Stimulated activated CD8-positive, alpha-beta memory T cell treated with anti-CD3 and anti-CD28 coated beads, Interleukin-15, amount 100 ng/mL, for 1 hour (primary cell): ENCODE results near the gene ATXN2.
"Not testable (repeated sequence)": the region's sequence is repeated elsewhere in the genome, so short reads cannot be mapped to it uniquely, and the experiment has no call there.

Experiments
- DNase-seq: peaks from one replicate; pipeline ENCODE4 v3.0.0-alpha.2; 2020; ENCODE audit warnings: low read depth

ATXN2 gene

DNA sequence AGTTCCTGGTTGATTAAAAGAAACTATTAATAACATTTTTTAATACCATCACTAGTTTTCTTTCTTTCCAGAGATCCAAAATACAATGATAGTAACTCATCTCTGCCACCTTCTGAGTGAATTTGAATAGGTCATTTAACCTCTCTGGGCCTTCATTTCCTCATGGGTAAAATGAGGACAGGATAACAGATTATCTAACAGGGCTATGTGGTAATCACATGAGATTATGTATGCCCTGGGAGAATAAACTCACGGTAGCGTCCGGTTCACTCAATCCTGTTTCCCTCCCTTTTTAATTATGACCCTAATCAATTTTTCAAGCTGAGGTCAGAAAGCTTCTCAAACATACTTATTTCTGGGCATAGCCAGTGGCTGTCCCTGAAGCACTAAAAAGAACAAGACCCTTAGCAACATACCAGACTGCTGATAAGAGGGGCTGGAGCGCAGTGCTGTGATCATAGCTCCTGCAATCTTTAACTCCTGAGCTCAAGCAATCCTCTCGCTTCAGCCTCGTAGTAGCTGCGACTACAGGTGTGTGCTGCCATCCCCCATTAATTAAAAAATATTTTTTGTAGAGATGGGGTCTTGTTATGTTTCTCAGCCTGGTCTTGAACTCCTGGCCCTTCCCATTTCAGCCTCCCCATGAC lies 24.2 kb downstream of the ATXN2 start:
- DNase-seq: no peak

DNA sequence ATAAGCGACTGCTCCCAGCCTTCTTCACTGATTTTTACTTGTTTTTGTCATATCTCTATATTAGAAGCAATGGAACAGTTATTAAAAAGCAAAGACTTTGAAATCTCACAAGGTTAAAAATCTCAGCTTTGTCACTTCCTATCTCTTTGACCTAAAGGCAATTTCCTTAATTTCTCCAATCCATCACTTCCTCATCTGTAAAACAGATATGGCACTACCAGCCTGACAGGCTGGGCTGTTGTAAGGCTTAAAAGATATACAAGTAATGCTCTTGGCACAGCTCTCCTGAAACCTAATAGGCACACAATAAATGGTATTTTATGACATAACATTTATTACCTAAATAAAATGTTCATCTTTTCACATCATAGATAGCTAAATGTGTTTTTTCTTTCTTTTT lies 25.6 kb downstream of the ATXN2 start:
- no peak for DNase-seq

DNA sequence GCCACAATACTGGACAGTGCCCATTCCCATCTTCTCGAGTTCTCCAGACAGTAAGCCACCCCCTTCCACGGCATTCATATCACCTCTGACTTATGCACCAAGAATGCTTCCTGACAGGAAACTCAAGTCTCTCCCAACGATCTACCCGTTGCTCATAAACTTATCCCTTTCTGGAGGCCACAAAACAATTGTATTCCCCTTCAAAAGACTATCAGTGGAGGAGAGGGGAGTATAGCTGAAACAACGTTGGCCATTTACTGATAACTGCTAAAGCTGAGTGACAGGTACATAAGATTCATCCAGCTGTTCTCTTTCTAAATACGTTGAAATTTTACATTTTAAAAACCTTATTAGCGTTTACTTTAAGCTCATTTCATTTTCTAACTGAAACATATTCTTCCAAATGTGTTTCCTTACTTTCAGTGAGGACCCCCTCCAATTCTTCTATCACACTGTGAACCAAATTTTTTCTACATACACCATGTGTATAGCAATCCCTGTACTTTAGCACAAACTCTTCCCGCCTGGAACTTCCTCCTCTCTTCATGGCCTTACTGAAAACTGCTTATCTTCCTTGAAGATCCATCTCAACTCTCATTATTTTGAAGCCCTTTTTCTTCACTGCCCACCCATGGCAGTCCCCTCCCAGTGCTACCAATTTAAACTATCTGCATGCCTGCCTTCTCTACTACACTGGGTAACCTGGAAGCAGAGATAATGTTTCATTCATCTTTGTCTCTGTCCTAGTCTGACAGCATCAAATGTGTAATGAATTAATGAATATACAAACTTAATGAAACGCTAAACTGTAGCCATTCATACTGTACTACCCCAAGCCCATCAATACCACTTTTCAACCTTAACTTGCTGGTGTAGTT lies 28.8 kb downstream of the ATXN2 start:
- DNase-seq: no peak

DNA sequence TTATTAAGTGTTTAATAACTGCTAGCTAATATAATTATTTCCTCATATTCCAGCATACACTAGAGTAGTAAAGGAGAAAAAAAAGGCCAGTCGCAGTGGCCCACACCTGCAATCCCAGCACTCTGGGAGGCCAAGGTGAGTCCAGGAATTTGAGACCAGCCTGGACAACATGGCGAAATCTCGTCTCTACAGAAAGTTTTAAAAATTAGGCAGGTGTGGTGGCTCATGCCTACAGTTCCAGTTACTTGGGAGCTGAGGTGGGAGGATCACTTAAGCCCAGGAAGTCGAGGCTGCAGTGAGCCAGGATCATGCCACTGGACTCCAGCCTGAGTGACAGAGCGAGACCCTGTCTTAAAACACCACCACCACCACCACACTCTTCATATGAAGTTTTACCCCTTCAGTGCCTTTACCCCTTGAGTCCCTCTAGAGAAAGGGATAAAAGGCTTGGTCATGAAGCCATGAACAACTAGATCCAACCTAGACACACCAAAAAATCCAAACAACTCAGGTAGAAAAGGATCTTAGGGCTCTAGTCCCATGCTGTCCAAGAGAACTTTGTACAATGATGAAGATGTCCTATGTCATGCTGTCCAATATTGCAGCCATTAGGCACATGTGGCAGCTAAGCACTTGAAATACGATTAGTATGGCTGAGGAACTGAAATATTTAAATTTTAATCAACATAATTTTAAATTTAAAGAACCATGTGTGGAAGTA lies 29.6 kb downstream of the ATXN2 start:
- no peak for DNase-seq

DNA sequence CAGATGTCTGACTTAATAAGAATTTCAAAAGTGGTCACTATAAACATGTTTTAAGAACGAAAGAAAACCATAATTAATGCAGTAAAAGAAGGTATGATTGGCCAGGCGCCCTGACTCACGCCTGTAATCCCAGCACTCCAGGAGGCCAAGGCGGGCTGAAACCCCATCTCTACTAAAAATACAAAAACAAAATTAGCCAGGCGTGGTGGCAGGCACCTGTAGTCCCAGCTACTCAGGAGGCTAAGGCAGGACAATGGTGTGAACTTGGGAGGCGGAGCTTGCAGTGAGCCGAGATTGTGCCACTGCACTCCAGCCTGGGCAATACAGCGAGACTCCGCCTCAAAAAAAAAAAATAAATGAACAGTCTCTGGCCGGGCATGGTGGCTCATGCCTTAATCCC lies 38.3 kb downstream of the ATXN2 start:
- DNase-seq: not testable (repeated sequence)

DNA sequence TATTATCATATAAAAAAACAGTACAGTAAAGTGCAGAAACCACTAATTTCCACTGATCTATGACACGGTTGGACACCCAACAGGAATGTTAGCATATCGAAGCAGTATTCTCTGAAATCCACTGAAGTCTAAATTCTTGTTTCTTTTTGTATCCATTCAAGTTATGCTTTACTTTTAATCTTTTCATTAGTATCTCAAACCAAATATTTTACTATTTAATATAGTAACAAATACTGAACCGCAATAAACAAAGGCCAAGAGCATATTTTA lies 41.1 kb downstream of the ATXN2 start:
- DNase-seq: no peak

DNA sequence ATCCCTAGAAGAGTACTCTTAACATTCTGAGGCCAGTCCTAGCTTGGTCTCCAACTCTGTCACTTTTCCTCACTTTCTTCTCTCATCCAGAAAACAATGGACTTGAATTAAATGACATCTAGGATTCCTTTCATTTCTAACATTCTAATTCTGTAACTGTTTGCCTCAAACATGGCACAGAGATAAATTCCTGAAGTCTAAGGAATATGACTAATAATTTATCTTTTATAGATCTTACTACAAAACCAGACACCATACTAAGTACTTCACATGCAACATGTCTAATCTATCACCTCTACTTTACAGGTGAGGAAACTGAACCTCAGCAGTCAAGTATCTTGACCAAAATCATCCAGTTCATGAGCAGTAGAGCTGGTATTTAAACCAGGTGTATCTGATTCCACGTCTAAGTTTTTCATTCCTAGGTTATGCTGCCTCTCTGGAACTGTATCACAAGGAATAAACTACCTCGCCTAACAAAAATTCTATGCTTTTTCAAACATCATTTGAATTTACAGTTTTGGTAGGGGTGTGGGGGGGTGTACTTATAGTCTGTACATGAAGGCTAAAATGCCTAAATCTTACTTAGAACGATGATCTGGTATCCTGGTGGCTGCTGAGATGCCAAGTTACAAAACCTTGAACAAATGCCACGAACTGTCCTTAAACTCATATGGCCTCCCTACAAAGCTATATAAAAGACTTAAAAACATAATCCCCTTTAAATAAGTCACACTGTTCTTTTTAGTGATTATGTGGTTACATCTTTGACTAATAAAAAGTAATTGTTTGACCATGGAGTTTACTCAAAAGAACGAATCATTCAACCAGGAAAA lies 41.6 kb downstream of the ATXN2 start:
- DNase-seq: no peak

DNA sequence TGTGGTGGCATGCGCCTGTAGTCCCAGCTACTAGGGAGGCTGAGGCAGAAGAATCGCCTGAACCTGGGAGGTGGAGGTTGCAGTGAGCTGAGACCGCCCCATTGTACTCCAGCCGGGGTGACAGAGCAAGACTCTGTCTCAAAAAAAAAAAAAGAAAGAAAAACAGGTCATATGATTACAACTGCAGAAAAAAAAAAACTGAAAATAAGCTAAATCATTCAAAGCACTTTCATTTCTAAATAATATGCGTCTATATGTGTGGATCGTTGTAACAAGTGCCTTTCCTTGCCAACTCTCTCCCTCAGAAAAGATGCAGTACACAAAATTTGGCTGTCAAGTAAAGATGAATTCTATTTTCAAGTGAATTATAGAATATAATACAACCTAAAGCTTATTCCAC lies 42.4 kb downstream of the ATXN2 start:
- DNase-seq: no peak

DNA sequence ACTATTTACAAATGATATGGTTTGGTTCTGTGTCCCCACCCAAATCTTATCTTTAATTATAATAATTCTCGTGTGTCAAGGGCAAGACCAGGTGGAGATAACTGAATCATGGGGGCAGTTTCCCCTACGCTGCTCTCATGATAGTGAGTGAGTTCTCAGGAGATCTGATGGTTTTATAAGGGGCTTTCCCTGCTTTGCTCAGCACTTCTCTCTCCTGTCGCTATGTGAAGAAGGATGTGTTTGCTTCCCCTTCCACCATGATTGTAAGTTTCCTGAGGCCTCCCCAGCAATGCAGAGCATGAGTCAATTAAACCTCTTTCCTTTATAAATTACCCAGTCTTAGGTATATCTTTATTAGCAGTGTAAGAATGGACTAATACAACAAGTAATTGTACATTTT lies 43.8 kb downstream of the ATXN2 start:
- DNase-seq: not testable (repeated sequence)

DNA sequence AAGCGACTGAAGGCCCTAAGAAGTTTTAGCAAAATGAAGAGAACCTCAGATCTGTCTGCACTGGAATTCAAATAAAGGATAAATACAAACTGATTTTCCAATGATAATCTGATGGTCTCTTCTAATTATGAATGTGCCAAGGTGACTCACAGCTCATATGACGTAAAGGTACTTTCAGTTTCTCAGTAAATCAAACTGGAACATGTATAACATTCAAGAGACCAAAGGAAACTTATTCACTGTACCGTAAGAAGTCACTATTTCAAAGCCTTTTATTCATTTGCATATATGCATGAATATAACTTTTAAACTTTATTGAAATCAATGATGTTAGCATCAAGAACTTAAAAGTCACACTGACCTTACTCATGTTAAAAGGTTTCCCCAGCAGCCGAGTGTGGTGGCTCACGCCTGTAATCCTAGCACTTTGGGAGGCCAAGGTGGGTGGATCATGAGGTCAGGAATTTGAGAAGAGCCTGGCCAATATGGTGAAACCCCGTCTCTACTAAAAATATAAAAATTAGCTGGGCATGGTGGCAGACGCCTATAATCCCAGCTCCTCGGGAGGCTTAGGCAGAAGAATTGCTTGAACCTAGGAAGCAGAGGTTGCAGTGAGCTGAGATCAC lies 52.2 kb downstream of the ATXN2 start:
- DNase-seq: no peak

DNA sequence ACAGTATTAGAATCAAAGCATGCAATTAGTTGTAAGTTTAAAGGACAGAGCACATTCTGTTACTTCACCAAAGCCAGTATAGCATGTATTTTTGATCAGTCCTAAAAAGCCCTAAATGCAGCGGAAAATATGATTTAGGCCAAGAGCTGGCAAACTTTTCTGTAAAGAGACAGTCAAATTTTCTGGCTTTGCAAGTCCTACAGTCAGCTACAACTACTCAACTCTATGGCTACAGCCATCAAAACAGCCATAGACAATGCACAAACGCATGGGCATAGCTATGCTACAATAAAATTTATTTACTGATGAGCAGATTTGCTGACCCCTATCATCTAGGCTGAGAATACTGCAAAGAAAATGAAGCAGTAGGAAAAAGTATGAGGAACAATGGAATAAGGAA lies 52.9 kb downstream of the ATXN2 start:
- no peak for DNase-seq

DNA sequence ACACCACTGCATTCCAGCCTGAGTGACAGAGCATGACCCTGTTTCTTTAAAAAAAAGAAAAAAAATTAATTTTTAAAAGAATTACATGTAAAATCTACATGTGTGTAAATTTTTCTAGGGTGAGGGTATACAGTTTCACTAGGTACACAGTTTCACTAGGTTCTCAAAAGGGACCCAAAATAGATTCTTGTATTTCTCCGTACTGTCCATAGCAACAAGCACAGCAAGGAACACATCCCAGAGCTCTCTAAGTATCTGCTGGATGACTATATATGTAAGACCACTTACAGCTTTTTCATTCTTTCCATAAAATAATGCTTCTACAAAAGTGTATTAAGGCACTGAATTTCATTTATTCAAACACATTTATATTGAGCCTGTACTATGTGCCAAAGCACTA lies 55.1 kb downstream of the ATXN2 start:
- DNase-seq: no peak

DNA sequence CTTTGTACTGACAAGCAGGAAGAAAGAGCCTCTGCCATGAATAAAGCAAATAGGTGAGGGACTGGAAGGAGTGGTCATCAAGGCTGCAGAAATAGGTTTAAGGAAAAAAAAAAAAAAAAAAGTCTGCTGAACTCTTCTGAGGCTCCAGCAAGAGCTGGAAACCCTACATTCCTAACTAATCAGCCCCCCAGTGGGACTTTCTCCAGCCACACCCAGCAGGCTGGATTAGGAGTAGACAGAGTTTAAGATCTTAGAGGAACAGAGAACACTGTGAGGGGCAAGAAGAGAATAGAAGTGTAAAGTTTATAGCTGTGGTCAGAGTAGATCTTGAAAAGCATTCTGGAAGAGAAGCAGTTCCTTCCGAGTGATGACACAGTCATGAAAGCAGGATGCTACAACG lies 66.4 kb downstream of the ATXN2 start:
- no peak for DNase-seq

DNA sequence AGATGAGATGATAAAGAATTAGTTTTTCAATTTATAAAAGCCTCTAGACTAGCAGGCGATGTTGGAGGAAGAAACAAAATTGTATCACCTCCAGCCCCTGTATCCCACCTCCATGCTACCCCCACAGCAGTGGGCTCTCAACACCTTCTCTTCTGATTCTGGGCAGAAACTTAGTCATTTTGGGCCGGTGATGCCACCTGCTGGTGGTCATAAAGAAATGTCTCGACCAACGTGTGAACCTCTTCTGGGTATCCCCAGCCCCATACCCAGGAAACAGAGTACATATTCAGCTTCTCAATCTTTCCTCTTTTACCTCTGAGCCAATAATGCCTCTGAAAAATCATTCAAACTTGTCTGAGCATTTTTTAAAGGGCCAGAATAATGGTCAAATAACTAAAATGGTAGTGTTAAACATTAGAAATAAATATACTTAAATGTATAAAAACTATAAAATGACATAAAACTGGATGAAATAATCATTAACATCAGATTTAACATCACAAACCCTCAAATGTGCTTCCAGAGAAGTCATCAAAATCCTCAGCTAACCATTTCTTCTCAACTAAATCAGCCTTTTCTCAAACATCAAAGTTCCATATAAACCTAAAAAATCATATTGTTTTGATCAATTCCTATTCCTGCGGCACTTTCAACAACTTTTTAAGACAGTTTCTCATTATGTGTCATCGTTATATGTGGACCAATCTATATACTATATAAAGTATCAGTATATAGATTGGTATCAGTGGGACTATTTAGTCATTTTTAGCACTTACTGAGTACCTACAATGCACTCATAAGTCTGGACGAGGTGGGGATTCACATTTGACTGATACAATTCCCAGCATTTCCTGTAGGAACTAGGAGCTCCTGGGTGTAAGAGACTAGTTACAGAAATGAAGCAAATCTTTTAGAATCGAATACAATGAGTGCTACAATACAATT lies 69.4 kb downstream of the ATXN2 start:
- DNase-seq: peak; percentile 19

DNA sequence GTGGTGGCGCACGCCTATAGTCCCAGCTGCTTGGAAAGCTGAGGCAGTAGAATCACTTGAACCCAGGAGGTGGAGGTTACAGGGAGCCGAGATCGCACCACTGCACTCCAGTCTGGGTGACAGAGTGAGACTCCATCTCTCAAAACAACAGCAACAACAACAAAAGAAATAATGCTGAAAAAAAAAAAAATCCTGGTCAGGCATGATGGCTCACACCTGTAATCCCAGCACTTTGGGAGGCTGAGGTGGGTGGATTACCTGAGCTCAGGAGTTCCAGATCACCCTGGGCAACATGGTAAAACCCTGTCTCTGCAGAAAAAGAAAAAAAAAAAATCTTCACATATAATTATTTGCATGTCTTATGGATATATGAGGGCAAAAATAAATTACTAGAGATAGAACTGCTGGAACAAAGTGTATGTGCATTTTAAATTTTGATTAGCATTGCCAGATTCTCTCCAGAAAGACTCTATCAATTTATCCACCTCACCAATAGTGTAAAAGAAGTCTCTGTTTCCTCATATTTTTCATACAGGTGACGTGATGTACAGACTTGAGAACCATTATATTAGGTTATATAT lies 75.4 kb downstream of the ATXN2 start:
- DNase-seq: no peak

DNA sequence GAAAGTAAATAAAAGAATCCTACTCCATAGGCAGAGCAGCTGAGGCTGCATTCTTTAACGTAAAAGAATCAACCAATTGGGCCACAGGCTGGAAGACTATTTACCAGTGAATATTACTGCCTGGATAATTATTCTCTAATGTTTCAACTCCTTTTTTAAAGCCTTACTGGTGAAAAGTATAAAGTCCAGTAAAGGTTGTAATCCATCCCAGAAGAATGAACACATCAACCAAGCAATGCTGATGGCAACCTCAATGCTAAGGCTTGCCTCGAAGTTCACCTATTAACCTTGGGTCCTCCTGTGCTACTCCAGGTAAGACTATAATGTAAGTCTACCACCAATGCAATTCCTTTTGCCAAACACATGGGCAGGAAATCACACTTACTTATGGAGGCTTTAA lies 77.3 kb downstream of the ATXN2 start:
- no peak for DNase-seq

DNA sequence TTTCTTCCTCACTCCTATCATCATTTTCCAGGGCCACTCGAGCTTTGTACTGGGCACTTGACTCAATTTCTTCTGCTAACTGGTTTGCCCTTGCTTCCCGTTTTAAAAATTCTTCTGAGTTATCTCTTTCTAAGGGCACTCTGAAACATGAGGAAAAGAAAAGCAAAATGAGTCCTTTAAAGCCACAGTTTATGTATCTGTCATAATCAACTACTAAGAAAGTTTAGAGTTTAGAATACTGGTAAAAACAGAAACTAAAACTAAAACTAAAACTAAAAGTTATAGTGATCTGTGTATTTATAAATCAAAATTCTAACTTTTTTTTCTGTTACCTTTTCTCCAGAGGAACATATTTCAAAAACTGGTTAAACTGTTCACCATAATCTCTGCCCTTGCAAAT lies 79.2 kb downstream of the ATXN2 start:
- no peak for DNase-seq

DNA sequence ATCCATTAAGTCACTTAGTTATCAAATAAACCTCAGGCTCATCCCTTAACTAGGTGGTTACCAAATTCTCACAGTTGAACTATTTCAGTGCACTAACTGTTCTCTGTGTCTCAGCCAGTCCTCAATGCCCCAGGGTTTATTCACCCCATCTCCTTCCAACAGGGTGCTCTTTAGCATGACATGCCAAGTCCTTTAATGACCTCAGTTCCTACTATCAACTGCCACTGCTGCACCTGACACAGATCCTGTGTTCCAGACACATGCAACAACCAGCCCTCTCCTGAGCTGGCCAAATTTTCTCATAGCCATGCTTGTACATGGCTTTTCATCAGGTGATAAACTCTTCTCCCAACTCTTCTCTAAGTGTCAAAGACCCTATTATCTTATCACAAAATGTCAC lies 80.0 kb downstream of the ATXN2 start:
- DNase-seq: no peak

DNA sequence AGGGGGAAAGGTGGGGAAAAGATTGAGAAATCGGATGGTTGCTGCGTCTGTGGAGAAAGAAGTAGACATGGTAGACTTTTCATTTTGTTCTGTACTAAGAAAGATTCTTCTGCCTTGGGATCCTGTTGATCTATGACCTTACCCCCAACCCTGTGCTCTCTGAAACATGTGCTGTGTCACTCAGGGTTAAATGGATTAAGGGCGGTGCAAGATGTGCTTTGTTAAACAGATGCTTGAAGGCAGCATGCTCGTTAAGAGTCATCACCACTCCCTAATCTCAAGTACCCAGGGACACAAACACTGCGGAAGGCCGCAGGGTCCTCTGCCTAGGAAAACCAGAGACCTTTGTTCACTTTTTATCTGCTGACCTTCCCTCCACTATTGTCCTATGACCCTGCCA lies 91.4 kb downstream of the ATXN2 start:
- not testable (repeated sequence) for DNase-seq

DNA sequence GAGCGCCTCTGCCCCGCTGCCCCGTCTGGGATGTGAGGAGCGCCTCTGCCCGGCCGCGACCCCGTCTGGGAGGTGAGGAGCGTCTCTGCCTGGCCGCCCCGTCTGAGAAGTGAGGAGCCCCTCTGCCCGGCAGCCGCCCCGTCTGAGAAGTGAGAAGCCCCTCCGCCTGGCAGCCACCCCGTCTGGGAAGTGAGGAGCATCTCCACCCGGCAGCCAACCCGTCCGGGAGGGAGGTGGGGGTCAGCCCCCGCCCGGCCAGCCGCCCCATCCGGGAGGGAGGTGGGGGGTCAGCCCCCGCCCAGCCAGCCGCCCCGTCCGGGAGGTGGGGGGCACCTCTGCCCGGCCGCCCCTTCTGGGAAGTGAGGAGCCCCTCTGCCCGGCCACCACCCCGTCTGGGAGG lies 91.9 kb downstream of the ATXN2 start:
- not testable (repeated sequence) for DNase-seq
